ENCODE measurements around the gene NT5M.

DNA sequence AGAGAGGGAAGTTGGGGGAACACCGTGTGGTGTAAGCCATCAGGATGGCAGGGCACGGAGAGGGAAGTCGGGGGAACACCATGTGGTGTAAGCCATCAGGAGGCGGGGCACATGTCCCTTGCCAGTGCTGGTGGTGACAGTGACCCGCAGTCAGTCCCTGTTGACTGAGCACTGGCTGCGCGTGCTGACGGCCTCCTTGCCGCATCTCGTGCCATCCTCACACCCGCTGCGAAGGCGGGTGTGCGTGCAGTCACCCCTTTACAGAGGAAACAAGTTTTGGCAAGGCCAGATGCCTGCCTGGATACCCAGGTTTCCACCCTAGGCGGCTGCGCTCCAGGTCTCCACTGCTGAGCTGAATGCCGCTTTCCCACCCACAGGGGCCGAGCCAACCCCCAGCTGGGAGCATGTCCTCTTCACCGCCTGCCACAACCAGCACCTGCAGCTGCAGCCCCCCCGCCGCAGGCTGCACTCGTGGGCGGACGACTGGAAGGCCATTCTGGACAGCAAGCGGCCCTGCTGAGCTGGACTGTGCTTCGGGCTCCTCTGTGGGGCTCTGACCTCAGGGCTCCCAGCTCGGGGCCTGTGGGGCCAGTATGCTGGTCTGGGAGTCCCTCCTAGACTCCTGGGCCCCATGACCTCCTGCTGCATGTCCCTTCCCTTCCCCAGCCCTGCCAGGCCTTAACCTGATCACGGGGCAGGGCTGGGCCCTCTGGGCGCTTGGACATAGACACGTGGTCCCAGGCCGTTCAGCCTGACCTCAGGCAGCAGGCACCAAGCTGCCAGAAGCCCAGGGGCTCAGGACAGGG is 43.5 kb downstream of the NT5M start:
- TF ChIP-seq, protein P1, sequence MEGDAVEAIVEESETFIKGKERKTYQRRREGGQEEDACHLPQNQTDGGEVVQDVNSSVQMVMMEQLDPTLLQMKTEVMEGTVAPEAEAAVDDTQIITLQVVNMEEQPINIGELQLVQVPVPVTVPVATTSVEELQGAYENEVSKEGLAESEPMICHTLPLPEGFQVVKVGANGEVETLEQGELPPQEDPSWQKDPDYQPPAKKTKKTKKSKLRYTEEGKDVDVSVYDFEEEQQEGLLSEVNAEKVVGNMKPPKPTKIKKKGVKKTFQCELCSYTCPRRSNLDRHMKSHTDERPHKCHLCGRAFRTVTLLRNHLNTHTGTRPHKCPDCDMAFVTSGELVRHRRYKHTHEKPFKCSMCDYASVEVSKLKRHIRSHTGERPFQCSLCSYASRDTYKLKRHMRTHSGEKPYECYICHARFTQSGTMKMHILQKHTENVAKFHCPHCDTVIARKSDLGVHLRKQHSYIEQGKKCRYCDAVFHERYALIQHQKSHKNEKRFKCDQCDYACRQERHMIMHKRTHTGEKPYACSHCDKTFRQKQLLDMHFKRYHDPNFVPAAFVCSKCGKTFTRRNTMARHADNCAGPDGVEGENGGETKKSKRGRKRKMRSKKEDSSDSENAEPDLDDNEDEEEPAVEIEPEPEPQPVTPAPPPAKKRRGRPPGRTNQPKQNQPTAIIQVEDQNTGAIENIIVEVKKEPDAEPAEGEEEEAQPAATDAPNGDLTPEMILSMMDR (IDR thresholded peaks at IDR 0.05) = no peak
- no peak for TF ChIP-seq POLR2A (IDR thresholded peaks at IDR 0.05)

Measured in transverse colon (tissue), 3 donors.